Astrocyte of the spinal cord (primary cell): Measurements from ENCODE around the gene GAN.

ENCODE experiments used
- DNase-seq: peaks from one replicate; pipeline ENCODE4 v3.0.0; 2011; ENCODE audit warnings: low read depth, low spot score
- H3K4me3 ChIP-seq: 2 replicates; pipeline ENCODE4 v1.5.1; 2011; ENCODE audit warnings: low read depth, mild to moderate bottlenecking, low read length, moderate library complexity
- in situ Hi-C: cut with HindIII; loops from 2 replicates; pipeline ENCODE4 v1.10.0; 2017; ENCODE audit warnings: low sequenced_read_pairs
- TF ChIP-seq, protein P1 (sequence below): IDR thresholded peaks from 2 replicates; pipeline ENCODE4 v1.5.1; 2012; ENCODE audit warnings: low read depth, mild to moderate bottlenecking, low read length, inconsistent platforms

Gene GAN

DNA sequence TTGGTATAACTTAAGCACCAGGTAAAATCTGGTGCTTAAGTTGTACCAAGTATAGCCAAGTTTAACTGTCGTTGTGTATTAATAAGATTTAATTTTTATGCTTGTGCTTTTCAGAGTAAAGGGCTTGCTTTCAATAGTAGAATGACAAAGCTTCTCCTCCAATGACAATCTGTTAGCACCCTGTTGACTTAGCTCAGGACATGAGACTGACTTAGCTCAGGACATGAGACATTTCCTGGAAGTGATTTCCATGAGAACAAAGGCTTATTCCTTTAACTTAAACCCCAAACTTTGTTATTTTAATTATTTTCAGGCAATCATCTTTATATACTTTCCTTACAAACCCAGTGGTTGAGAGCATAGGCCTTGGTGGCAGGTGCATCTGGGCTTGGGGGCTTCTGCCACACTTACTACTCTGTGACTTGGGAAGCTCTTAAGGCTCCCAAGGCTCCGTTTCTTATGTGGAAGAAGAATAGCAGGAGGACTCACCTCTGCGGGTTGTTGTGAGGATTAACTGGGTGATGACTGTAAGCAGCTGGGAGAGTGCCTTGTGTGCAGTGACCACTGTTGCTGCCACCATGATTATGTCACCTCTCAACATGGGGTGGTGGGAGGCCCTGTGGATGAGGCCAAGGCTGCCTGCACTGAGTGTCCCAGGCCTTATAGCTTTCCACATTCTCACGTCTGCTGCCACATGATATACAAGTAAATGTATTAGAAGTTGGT lies 70.4 kb downstream of the GAN start:
- TF ChIP-seq, protein P1, sequence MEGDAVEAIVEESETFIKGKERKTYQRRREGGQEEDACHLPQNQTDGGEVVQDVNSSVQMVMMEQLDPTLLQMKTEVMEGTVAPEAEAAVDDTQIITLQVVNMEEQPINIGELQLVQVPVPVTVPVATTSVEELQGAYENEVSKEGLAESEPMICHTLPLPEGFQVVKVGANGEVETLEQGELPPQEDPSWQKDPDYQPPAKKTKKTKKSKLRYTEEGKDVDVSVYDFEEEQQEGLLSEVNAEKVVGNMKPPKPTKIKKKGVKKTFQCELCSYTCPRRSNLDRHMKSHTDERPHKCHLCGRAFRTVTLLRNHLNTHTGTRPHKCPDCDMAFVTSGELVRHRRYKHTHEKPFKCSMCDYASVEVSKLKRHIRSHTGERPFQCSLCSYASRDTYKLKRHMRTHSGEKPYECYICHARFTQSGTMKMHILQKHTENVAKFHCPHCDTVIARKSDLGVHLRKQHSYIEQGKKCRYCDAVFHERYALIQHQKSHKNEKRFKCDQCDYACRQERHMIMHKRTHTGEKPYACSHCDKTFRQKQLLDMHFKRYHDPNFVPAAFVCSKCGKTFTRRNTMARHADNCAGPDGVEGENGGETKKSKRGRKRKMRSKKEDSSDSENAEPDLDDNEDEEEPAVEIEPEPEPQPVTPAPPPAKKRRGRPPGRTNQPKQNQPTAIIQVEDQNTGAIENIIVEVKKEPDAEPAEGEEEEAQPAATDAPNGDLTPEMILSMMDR = no peak

DNA sequence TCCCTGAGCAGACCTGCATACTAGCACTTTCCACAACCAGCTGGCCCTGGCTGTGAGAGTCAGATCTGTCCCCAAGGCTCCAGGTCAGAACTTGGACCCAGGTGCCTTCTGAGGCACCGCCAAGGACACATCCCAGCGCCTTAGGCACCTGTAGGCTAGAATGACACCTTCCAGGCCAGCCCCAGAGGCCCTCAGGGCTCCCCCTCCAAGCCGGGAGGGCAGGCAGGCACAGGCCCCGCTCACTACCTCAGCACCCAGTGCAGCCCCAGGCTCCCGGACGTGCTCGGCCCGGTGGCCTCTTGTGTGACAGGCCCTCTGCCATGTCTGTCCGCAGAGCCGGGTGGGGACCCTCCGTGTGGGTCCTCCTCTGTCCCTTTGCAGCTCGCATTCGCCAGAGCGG lies 73.6 kb downstream of the GAN start:
- in situ Hi-C loops = no loop called here
- no peak for DNase-seq
- no peak overlapping the region for H3K4me3 ChIP-seq
- TF ChIP-seq, protein P1 = no peak

More for the DNA sequence above, 70.4 kb downstream of the GAN start:
- no peak for DNase-seq
- no peak overlapping the region for H3K4me3 ChIP-seq
- in situ Hi-C loops = no loop called here

DNA sequence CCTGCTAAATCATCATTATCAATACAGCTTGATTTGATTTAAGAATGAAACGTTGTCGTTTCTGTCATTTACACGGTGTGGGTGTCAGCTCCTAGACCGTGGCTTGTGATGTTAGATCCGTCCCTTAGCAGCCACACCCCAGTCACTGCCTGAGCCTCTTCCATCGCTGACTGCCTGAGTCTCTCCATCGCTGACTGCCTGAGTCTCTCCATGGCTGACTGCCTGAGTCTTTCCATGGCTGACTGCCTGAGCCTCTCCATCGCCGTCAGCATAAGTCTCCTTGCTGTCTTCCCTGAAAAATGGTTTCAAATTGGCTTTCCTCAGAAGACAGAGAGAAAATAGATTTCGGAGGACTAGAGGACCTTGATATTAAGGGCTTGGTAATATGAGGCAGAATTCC lies 76.1 kb downstream of the GAN start:
- TF ChIP-seq, protein P1 = no peak
- DNase-seq = no peak
- no peak overlapping the region for H3K4me3 ChIP-seq
- in situ Hi-C loops = no loop called here

DNA sequence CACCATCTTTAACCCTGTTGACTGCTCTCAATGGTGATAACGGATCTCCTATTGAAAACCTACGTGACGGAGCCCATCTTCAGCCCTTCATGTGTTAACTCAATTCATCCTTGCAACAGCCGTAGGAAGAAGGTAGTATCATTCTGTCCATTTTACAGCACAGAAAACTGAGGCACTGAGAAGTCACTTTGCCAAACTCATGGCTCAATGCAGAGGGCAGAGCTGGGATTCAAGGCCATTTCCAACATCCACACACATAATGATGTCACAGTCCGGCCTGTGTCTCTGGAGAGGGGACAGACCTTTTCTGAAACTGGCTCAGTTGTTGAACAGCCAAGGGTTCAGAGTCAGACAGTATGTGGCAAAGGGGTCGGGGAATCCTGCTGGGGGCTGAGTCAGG lies 77.2 kb downstream of the GAN start:
- in situ Hi-C loops = no loop called here
- no peak overlapping the region for H3K4me3 ChIP-seq
- TF ChIP-seq, protein P1 = no peak
- DNase-seq = no peak

DNA sequence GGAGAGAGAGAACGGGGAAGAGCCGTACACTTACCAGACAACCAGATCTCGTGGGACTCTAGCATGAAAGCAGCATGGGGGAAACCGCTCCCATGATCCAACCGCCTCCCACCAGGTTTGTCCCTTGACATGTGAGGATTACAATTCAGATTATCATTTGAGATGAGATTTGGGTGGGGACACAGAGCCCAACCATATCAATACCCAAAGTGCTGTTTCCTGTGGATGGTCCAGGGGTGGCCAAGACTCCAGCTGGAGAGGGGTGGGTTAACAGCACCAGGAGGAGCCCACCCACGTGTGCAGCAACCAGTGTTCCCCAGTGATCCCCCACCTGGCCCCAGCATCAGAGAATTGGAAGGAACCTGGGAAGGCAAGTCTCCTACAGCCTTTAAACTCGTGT lies 79.7 kb downstream of the GAN start:
- TF ChIP-seq, protein P1 = no peak
- H3K4me3 ChIP-seq = no peak overlapping the region
- in situ Hi-C loops = no loop called here
- DNase-seq = no peak

DNA sequence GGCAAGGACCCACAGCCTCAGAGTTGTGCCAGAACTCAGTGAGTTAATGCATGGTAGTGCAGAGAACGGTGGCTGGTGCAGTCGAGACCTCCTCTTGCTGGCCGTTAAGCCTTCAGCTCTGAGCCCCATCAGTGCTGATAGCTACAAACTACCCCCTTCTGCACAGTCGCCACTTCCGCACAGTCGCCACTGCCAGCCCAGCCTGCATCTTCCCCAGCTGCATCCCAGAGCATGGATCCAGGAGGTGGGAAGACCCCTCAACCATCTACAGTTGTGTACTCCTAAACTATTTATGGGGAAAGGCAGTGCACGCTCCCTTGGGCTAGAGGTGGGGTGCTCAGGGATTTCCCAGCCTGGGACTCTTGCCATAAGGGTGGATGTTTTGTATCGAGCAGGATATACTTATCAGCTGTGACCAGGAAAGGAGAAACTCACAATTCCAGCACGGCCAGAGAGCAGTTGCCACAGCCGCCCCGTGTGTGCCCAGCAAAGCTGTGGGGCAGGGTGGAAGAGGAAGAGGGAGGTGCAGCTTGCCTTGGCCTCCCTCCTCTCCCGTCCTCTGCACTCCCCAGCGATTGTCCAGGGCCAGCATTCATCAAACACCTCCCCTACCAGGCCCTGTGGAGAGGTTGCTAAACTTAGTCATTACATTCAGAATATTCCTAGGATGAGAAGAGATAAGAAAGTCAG lies 80.3 kb downstream of the GAN start:
- DNase-seq = no peak
- no peak overlapping the region for H3K4me3 ChIP-seq
- TF ChIP-seq, protein P1 = no peak
- in situ Hi-C loops = no loop called here
